GM10266 (cell line): ENCODE measurements around the gene DHX9.
"Not testable (repeated sequence)": the region's sequence is repeated elsewhere in the genome, so short reads cannot be mapped to it uniquely, and the experiment has no call there.

Source experiments
- DNase-seq: peaks from one replicate; pipeline ENCODE4 v3.0.0; 2012; ENCODE audit errors: extremely low spot score
- TF ChIP-seq, protein P1 (sequence below): IDR thresholded peaks from 2 replicates; pipeline ENCODE4 v1.5.1; 2012; ENCODE audit warnings: mild to moderate bottlenecking, low read depth; ENCODE audit not compliant: control insufficient read depth, insufficient read depth; ENCODE audit errors: missing control alignments

Gene DHX9

GRCh38 chr1:182886985-182887384 lies 47.8 kb downstream of the DHX9 start:
- TF ChIP-seq, protein P1, sequence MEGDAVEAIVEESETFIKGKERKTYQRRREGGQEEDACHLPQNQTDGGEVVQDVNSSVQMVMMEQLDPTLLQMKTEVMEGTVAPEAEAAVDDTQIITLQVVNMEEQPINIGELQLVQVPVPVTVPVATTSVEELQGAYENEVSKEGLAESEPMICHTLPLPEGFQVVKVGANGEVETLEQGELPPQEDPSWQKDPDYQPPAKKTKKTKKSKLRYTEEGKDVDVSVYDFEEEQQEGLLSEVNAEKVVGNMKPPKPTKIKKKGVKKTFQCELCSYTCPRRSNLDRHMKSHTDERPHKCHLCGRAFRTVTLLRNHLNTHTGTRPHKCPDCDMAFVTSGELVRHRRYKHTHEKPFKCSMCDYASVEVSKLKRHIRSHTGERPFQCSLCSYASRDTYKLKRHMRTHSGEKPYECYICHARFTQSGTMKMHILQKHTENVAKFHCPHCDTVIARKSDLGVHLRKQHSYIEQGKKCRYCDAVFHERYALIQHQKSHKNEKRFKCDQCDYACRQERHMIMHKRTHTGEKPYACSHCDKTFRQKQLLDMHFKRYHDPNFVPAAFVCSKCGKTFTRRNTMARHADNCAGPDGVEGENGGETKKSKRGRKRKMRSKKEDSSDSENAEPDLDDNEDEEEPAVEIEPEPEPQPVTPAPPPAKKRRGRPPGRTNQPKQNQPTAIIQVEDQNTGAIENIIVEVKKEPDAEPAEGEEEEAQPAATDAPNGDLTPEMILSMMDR, result no peak
- no peak for DNase-seq

- TF ChIP-seq, protein P1, result no peak
- DNase-seq, result no peak
These were observed 49.8 kb downstream of the DHX9 start for GRCh38 chr1:182888736-182889531.

- no peak for DNase-seq
- TF ChIP-seq, protein P1, result no peak
These were observed 50.9 kb downstream of the DHX9 start for GRCh38 chr1:182889997-182890396.

DNA sequence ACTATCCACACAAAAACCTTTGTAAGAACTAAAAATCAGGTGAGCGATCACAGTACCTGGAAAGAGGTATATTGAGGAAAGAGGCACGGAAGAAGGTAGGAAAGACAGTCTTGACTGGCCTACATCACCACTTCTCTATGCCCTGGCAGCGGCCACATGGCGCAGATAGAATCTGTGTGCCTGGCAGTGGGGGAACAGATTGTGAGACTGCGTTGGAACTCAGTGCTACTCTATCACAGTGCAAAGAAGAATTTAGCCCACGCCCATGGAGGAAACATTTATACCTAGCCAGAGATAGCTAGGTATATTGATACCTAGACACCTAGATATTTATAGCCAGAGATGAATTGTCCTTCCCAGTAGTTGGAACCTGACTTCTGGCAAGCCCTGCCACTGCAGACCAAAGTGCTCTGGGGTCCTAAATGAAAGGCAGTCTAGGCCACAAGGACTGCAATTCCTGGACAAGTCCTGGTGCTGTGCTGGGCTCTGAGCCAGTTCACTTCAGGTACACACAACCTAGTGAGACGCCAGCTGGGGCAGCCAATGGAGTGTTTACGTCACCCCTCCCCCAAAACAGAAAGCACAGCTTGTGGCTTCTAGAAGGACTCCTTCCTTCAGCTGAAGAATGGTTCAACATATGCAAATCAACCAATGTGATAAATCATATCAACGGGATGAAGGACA lies 51.9 kb downstream of the DHX9 start:
- TF ChIP-seq, protein P1, result no peak
- DNase-seq, result no peak

DNA sequence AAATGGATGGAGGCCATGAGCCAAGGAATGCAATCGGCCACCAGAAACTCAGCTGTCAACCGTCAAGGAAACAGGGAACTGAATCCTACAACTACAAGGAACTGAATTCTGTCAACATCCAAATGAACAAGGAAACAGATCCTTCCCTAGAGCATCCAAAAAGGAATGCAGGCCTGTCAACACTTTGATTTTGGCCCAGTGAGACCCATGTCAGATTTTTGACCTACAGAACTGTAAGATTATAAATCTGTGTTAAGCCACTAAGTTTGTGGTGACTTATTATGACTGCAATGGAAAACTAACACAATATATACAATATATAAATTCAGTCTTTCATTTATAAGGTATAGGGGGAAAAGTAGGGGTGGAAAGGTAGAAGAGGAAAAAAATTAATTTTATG lies 58.5 kb downstream of the DHX9 start:
- no peak for DNase-seq
- TF ChIP-seq, protein P1, result no peak

- not testable (repeated sequence) for DNase-seq
These were observed 62.8 kb downstream of the DHX9 start for GRCh38 chr1:182901946-182902345.

DNA sequence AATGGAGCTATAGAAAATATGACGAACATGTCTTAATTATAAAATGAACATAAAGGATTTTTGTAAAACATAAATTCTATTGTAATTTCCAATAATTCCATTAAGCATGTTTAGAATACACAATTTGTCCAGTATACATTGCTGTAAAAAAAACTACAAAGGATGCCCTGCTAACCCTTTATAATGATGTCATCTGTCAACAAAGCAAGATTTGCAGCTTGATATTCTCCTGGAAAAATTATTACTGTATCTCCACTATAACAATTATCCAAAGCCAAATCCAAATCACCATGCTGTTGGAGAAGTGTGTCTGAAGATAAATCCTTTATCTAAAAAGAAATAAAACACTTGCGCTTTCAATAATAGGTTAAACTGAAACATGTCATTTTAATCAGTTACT lies 66.2 kb downstream of the DHX9 start:
- DNase-seq, result no peak
- TF ChIP-seq, protein P1, result no peak

DNA sequence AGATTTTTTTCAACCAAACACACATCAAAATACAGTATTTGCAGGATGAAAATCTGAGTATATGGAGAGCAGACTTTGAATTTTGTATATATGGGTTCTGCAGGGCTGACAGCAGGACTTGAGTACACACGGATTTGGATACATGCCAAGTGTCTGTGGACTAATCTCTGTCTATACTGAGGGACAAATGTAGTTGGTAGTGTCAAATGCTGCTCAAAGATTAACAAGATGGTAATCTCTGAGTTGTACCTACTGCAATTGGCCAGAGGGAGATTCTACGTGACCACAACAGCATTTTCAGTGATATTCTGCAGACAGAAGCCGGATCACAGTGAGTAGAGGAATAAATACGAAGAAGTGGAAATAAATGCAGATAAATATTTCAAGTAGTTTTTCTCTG lies 70.4 kb downstream of the DHX9 start:
- TF ChIP-seq, protein P1, result no peak
- no peak for DNase-seq
